Upper lobe of right lung (tissue), 1 donor: ENCODE data around the gene EGF. TPM values are rescaled to one million over a fixed set of nuclear protein-coding genes. Genes with fewer than 3 reads are reported as not detected.

Experiments
- ATAC-seq: fragments of 200-7000 bp; cut with Tn5 transposase; one replicate; pipeline ENCODE4 v1.9.1; 2020; ENCODE audit warnings: mild to moderate bottlenecking, moderate library complexity
- DNase-seq: peaks from one replicate; pipeline ENCODE4 v3.0.0-alpha.2; 2020
- H3K27ac ChIP-seq: fragments of 200-600 bp; one replicate; pipeline ENCODE4 v1.8.0; 2022
- H3K27me3 ChIP-seq: fragments of 200-600 bp; one replicate; pipeline ENCODE4 v1.8.0; 2022; ENCODE audit warnings: mild to moderate bottlenecking
- H3K36me3 ChIP-seq: fragments of 200-600 bp; one replicate; pipeline ENCODE4 v1.8.0; 2022
- H3K4me1 ChIP-seq: fragments of 200-600 bp; one replicate; pipeline ENCODE4 v1.8.0; 2022
- H3K4me3 ChIP-seq: fragments of 200-600 bp; one replicate; pipeline ENCODE4 v1.8.0; 2022; ENCODE audit warnings: mild to moderate bottlenecking
- H3K9me3 ChIP-seq: fragments of 200-600 bp; one replicate; pipeline ENCODE4 v1.8.0; 2022
- intact Hi-C: fragments of 100-400 bp; cut with DNase I; formaldehyde crosslinking; loops from one replicate; pipeline ENCODE4 v1.11.0; 2022
- total RNA-seq: library from RNA; stranded (reverse); fragmentation: NEBNext Ultra II Directional; extraction: Animal tissue kit (Norgen Biotek cat#: 25700); gene quantifications from one replicate; pipeline ENCODE4 v1.2.1, GENCODE V29; 2021
- TF ChIP-seq, protein P1 (sequence below): fragments of 200-600 bp; IDR thresholded peaks from one replicate; pipeline ENCODE4 v1.8.0; 2022; ENCODE audit warnings: antibody characterized with exemption
- donor health status: DM: no; HTN: yes; CAD: no; lungs with severe emphysema.

The EGF gene
- total RNA-seq, 1 donor from 2014 or later: 2.4 TPM

DNA sequence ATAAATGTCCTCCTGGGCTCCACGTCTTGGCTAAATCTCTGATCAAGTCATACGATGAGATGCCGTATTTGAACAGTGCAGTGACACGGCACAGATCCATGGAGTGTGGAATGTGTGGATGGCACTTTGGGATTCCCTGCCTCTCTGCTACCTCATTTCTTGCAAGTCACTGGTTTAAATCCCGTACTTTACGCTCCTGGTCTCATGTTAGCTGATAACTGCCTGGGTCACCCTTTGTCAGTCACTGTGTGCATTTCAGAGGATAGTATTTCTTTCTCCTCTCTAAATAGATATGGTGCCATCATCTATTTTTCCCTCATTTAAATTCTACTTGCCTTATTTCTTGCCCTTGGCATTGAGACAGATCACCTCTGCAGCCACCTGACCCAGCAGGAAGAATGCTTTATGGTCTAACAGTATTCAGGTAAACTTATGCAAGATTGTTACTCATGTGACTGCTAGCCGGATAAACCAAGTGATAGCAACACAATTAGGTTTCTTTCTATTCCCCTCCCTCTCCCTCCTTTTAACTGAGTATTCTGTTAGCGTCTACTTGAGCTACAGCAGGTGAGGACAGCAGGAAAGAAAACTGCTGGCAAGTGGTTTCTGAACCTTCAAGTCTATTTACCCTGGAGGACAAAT lies 2.8 kb downstream of the EGF start:
- DNase-seq (no peak), ATAC-seq (peak; percentile 32)
- no peak overlapping the region for H3K4me3 ChIP-seq
- H3K9me3 ChIP-seq: no peaks in the 10 kb centered on the region
- H3K27ac ChIP-seq: no peak overlapping the region
- no peaks in the 10 kb centered on the region for H3K27me3 ChIP-seq
- no peaks in the 10 kb centered on the region for H3K4me1 ChIP-seq
- TF ChIP-seq, protein P1, sequence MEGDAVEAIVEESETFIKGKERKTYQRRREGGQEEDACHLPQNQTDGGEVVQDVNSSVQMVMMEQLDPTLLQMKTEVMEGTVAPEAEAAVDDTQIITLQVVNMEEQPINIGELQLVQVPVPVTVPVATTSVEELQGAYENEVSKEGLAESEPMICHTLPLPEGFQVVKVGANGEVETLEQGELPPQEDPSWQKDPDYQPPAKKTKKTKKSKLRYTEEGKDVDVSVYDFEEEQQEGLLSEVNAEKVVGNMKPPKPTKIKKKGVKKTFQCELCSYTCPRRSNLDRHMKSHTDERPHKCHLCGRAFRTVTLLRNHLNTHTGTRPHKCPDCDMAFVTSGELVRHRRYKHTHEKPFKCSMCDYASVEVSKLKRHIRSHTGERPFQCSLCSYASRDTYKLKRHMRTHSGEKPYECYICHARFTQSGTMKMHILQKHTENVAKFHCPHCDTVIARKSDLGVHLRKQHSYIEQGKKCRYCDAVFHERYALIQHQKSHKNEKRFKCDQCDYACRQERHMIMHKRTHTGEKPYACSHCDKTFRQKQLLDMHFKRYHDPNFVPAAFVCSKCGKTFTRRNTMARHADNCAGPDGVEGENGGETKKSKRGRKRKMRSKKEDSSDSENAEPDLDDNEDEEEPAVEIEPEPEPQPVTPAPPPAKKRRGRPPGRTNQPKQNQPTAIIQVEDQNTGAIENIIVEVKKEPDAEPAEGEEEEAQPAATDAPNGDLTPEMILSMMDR: no peak
- intact Hi-C loops: no loop called here
- no peaks in the 10 kb centered on the region for H3K36me3 ChIP-seq

DNA sequence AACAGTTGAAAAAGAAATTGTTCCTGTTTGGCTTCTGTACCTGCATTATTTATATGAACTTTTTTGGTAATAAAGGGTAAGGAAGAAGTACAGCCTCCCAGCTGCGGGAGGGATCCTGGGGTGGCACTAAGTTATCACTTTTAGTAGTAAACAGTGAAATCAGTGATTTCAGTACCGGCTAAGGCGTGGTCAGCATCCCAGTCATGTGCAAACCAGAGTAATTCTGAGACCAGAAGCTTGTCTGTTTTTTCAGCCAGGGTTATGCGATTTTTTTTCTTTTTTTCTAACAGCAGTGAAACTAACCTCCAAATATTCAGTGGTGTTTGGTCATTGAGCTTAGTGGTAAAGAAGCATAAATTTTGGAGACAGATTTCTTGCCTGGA lies 3.3 kb downstream of the EGF start:
- ATAC-seq: no peak
- Histone ChIP-seq H3K9me3 (no peaks in the 10 kb centered on the region), H3K27ac (no peak overlapping the region), H3K36me3 (no peaks in the 10 kb centered on the region), H3K4me3 (no peak overlapping the region), H3K27me3 (no peaks in the 10 kb centered on the region), H3K4me1 (no peaks in the 10 kb centered on the region)
- TF ChIP-seq, protein P1: no peak
- DNase-seq: no peak
- intact Hi-C loops: no loop called here

DNA sequence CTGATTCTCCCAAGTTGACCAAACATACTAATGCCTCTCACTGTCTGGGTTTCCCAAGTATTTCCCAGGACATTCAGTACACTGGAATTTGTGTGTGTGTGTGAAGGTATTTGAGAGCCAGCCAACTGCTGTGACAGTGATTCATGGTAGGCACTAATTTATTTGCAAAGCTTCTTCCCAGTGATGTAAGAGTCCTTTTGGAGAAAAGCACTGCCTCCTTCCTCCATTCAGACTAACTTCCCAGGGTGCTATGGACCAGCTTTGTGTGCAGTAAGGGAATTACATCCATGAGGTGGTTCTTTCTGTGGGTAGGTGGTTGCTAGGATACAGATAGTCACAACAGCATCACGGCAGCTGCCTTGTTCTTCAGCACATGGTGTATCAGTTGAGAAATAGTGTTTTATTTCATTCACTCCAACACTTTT lies 8.7 kb downstream of the EGF start:
- intact Hi-C loops: no loop called here
- H3K27ac ChIP-seq: no peak overlapping the region
- no peaks in the 10 kb centered on the region for H3K4me1 ChIP-seq
- no peaks in the 10 kb centered on the region for H3K9me3 ChIP-seq
- TF ChIP-seq, protein P1: no peak
- DNase-seq: no peak
- no peak overlapping the region for H3K4me3 ChIP-seq
- H3K36me3 ChIP-seq: no peaks in the 10 kb centered on the region
- H3K27me3 ChIP-seq: no peaks in the 10 kb centered on the region
- ATAC-seq: no peak

DNA sequence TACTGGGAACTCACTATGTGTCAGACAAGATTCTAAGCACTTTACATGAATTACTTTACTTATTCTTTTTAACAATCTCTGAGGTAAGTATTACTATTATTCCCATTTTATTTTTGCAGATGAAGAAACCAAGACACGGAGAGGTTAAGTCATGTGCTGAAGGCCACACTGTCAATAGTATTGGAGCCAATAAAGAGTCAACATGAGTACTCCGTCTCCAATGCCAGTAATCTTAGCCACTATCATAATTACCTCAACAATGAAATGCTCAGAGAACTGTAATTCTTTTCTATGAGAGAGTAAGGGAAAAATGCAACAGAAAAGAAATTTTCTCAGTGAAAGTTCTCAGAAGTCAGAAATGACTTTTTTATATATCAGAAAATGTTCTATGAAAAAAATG lies 12.7 kb downstream of the EGF start:
- TF ChIP-seq, protein P1: no peak
- ATAC-seq: no peak
- DNase-seq: no peak
- no peak overlapping the region for H3K27ac ChIP-seq
- H3K36me3 ChIP-seq: no peaks in the 10 kb centered on the region
- no peaks in the 10 kb centered on the region for H3K9me3 ChIP-seq
- intact Hi-C loops: no loop called here
- H3K4me1 ChIP-seq: no peaks in the 10 kb centered on the region
- no peaks in the 10 kb centered on the region for H3K27me3 ChIP-seq
- no peak overlapping the region for H3K4me3 ChIP-seq

DNA sequence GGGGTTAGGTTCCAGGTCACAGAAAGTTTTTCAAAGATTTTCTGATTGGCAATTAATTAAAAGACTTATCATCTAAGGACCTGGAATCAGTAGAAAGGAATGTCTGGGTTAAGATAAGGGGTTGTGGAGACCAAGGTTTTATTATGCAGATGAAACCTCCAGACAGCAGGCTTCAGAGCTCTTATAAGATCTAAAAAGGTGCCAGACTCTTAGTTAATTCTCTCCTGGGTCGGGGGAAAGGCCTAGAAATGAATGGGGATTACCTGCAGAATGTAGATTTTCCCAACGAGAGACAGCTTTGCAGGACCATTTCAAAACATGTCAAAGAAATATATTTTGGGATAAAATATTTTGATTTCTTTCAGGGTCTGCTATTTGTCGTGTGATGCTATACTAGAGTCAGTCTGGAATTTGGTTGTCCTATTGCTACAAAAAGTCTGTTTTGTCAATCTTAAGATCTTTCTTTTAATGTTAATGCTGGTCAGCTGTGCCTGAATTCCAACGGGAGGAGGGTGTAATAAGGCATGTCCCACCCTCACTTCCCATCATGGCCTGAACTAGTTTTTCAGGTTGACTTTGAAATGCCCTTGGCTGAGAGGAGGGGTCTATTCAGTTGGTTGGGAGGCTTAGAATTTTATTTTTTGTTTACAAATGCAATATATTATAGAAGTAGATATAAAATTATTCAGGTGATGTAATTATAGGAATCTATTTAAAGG lies 15.8 kb downstream of the EGF start:
- Histone ChIP-seq H3K4me1 (no peaks in the 10 kb centered on the region), H3K36me3 (no peaks in the 10 kb centered on the region), H3K27ac (no peak overlapping the region), H3K27me3 (no peaks in the 10 kb centered on the region), H3K4me3 (no peak overlapping the region), H3K9me3 (no peaks in the 10 kb centered on the region)
- intact Hi-C loops: no loop called here
- DNase-seq: no peak
- ATAC-seq: no peak
- TF ChIP-seq, protein P1: no peak
